Epithelial cell of proximal tubule (primary cell): ENCODE measurements around the gene PHKG2. TPM values are rescaled to one million over a fixed set of nuclear protein-coding genes. Genes with fewer than 3 reads are reported as not detected.
A peak's percentile ranks its signal among the peaks of the same experiment; 100 is the strongest.

Experiments
- DNase-seq: peaks from one replicate; pipeline ENCODE4 v3.0.0-alpha.2; 2011; ENCODE audit warnings: low read depth
- H3K4me3 ChIP-seq: 2 replicates; pipeline ENCODE4 v1.5.1; 2011; ENCODE audit warnings: low read depth, mild to moderate bottlenecking, low read length
- total RNA-seq: library from RNA; depleted of rRNA; stranded (reverse); fragments of >200 nt; gene quantifications from 2 replicates; pipeline ENCODE4 v1.2.3, GENCODE V29; 2015
- TF ChIP-seq, protein P1 (sequence below): conservative IDR thresholded peaks from 2 replicates; pipeline ENCODE4 v1.5.1; 2012; ENCODE audit warnings: low read depth, mild to moderate bottlenecking, low read length

The PHKG2 gene
- total RNA-seq, 1 donor from 2014 or later = 27.6 TPM

DNA sequence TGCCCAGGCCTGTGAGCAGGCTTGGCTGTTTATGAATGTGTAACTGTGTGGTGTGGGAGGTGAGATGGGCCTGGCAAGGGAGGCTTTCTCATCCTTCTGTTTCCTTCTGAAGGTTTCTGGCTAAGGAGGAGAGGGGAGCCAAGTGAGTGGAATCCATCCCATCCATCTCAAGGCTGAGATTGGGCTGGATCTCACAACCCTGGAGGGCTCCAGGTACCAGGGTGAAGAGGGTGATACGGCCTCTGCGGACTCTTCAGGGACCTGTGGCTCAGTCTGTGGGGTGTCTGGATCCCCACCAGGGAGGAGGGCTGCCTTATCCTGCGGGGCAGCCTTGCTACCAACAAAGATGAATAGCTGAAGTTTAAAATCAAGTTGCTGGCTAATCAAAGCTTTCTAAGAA lies 31.8 kb downstream of the PHKG2 start:
- no peak overlapping the region for H3K4me3 ChIP-seq
- DNase-seq = no peak
- TF ChIP-seq, protein P1, sequence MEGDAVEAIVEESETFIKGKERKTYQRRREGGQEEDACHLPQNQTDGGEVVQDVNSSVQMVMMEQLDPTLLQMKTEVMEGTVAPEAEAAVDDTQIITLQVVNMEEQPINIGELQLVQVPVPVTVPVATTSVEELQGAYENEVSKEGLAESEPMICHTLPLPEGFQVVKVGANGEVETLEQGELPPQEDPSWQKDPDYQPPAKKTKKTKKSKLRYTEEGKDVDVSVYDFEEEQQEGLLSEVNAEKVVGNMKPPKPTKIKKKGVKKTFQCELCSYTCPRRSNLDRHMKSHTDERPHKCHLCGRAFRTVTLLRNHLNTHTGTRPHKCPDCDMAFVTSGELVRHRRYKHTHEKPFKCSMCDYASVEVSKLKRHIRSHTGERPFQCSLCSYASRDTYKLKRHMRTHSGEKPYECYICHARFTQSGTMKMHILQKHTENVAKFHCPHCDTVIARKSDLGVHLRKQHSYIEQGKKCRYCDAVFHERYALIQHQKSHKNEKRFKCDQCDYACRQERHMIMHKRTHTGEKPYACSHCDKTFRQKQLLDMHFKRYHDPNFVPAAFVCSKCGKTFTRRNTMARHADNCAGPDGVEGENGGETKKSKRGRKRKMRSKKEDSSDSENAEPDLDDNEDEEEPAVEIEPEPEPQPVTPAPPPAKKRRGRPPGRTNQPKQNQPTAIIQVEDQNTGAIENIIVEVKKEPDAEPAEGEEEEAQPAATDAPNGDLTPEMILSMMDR = no peak

DNA sequence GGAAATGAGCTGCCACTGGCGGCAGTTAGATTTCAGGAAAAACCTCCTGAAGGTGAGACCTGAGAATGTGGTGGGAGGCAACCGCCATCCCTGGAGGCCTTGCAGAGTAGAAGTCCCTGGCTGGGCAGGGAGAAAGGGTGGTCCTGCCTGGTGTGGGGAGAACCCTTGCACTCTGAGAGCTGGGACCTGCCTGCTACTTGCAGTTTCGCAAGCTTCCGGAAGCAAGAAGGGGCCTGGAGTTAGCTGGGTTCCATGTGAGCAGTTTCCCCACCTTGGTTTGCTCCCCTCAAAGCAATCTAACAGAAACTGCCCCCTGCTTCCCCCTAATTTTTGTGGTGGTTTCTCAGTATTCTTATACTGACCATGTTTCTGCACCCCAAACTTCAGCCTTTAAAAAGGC lies 32.3 kb downstream of the PHKG2 start:
- TF ChIP-seq, protein P1 = no peak
- DNase-seq = no peak

DNA sequence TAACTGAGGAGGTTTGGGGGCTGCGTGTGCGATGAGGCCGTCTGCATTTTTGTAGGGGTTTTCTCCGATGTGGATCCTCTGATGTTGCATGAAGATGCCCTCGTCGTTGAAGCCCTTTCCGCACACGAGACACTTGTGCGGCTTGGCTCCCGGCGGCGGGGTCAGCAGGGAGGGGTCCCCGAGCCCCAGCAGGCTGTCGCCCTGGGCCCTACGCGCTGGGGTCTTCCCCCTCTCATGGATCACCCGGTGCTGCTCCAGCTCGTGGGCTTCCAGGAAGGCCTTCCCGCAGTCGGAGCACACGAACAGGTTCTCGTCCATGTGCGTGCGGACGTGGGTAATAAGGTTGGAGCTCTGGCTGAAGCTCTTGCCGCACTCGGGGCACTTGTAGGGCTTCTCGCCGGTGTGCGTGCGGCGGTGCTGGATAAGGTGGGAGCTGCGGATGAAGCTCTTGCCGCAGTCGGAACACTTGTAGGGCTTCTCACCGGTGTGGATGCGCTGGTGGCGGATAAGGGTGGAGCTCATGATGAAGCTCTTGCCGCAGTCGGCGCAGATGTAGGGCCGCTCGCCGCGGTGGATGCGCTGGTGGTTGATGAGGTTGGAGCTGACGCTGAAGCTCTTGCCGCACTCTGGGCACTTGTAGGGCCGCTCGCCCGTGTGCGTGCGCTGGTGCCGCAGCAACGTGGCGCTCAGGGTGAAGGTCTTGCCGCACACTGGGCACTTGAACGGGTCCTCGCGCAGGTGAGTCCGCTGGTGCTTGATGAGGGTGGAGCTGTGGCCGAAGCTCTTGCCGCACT lies 34.5 kb downstream of the PHKG2 start:
- no peak for DNase-seq
- TF ChIP-seq, protein P1 = no peak
- no peak overlapping the region for H3K4me3 ChIP-seq

More for the DNA sequence above, 32.3 kb downstream of the PHKG2 start:
- H3K4me3 ChIP-seq = no peak overlapping the region

DNA sequence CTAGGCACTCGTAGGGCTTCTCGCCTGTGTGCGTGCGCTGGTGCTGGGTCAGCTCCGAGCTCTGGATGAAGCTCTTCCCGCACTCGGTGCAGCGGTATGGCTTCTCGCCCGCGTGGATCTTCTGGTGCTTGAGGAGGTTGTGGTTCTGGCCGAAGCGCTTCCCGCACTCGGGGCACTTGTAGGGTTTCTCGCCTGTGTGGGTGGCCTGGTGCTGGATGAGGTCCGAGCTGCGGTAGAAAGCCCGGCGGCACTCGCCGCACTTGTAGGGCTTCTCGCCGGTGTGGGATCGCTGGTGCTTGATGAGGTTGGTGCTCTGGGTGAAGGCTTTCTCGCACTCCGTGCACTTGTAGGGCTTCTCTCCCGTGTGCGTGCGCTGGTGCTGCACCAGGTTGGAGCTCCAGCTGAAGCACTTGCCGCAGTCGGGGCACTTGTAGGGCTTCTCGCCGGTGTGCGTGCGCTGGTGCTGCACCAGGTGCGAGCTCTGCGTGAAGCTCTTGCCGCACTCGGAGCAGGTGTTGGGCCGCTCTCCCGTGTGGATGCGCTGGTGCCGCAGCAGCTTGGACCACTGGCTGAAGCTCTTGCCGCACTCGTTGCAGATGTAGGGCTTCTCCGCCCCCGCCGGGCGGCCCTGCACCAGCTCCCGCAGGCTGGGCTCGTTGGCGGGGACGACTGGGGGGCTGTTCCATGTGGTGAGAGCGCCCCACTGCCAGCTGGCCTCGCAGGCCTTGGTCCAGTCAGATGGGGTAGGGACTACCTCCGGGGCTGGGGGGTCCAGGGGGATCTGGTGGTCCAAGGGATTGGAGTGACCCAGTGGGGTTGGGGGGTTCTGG lies 35.3 kb downstream of the PHKG2 start:
- no peak overlapping the region for H3K4me3 ChIP-seq
- TF ChIP-seq, protein P1 = no peak
- no peak for DNase-seq

DNA sequence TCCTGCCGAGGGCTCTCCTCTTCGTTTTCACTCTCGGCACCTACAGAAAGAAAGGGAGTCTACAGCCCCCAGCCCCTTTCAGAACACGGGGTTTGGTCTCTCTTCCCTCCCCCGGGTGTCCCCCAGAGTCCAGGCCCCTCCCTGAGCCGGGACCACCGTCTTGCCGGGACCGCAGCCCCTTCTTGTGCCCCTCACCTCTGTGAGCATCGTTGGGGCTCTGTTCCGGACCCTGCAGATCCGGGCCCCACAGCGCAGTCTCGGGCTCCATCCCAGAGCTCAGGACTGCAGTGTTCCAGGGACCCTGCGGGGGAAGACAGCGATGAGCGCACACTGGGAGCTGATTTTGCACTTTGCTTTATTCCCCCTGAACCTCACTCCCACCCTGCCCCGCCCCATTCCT lies 36.0 kb downstream of the PHKG2 start:
- TF ChIP-seq, protein P1 = no peak
- H3K4me3 ChIP-seq = no peak overlapping the region
- DNase-seq = no peak

DNA sequence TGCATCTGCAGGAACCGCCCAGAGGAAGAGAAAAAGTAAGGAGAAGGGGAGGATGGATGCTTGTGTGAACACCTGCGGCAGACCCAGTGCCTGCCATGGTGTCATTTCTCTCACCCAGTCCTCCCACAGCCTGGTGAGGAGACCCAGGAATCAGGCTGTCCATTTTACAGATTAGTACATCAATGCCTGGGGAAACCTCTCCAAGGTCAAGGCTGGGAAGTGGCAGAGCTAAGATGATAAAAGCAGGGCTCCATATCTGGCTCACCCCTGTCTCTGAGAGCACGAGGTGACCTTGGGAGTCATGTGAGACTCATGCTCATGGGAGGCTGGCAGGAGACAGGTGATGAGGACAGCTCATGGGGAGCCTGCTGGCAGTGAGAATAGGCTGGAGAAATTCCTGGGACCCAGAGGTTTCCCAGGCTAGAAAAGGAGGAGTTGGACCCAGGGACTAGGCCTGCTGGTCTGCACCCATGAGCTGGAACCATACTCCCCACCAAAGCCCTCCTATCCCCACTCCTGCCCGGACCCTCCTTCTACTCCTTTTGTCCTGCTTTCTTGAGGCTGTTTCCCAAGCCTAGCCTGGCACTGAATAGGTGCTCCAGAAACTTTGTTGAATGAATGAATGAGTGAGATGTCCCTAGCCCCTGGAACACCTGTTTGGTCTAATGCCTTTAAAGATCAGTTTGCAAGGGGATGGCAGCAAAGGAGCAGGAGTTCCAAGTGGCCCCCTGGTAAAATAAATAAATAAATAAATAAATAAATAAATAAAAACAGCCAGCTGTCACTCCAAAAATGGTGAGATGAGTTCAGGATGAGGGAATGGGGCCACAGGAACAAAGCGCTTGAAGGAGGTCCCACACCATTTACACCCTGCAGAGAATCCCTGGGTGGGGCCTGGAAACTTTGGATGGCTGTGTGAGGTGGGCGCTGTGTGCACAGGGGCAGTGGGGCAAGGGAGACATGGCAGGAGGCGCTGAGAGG lies 37.2 kb downstream of the PHKG2 start:
- DNase-seq = no peak
- TF ChIP-seq, protein P1 = no peak
- H3K4me3 ChIP-seq = peak overlapping the region; percentile 79
